Kidney epithelial cell (primary cell): Measurements from ENCODE around the gene ZC3H14. TPM values are rescaled to one million over a fixed set of nuclear protein-coding genes. Genes with fewer than 3 reads are reported as not detected.

Source experiments
- DNase-seq: peaks from one replicate; pipeline ENCODE4 v3.0.0-alpha.2; 2010; ENCODE audit warnings: low read depth
- H3K27me3 ChIP-seq: 2 replicates; pipeline ENCODE4 v1.6.0; 2011; ENCODE audit warnings: low read length; ENCODE audit not compliant: control insufficient read depth, insufficient read depth
- H3K36me3 ChIP-seq: 2 replicates; pipeline ENCODE4 v1.5.1; 2011; ENCODE audit warnings: low read length; ENCODE audit not compliant: control insufficient read depth, insufficient read depth
- H3K4me3 ChIP-seq: 2 replicates; pipeline ENCODE4 v1.5.1; 2011; ENCODE audit warnings: low read depth, mild to moderate bottlenecking, control low read depth, low read length
- total RNA-seq: library from RNA; depleted of rRNA; stranded (reverse); fragments of >200 nt; gene quantifications from 2 replicates; pipeline ENCODE4 v1.2.3, GENCODE V29; 2015
- TF ChIP-seq, protein P1 (sequence below): IDR thresholded peaks from 2 replicates; pipeline ENCODE4 v1.5.1; 2011; ENCODE audit warnings: mild to moderate bottlenecking, moderate library complexity, low read length, control low read depth, inconsistent platforms; ENCODE audit not compliant: insufficient read depth, poor library complexity, severe bottlenecking

Gene ZC3H14
- total RNA-seq, 1 donor from 2014 or later: 59.9 TPM

DNA sequence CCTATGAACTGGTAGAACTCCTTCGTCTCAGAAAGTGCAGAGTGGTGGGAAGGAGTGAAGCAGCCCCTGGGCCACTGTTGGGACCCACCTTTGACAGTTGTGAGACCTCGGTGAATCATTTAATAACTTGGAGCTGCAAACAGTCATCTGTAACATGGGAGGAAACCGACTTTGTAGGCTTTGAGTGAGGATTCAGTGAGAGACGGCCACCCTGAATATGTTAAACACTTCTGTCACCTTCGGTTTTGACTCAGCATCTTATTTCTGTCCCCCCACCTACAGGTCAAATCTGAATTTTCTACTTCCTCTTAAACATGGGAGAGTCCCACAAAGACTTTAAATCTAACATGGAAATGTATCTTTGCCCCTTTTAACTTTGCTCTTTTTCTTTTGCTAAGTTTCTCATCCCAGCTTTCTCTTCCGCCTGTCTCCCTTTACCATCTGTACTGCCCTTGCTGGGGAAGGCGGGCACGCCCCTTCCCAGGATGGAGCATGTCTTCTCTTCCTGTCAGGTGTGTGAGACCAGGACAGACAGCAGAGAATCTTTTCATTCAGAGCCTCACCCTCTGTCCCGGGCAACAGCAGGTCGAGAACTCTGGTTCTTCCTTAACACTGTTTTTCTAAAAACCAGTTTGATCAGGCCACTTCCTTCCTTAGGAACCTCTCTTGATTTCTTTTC lies 37.1 kb downstream of the ZC3H14 start:
- DNase-seq: no peak
- TF ChIP-seq, protein P1, sequence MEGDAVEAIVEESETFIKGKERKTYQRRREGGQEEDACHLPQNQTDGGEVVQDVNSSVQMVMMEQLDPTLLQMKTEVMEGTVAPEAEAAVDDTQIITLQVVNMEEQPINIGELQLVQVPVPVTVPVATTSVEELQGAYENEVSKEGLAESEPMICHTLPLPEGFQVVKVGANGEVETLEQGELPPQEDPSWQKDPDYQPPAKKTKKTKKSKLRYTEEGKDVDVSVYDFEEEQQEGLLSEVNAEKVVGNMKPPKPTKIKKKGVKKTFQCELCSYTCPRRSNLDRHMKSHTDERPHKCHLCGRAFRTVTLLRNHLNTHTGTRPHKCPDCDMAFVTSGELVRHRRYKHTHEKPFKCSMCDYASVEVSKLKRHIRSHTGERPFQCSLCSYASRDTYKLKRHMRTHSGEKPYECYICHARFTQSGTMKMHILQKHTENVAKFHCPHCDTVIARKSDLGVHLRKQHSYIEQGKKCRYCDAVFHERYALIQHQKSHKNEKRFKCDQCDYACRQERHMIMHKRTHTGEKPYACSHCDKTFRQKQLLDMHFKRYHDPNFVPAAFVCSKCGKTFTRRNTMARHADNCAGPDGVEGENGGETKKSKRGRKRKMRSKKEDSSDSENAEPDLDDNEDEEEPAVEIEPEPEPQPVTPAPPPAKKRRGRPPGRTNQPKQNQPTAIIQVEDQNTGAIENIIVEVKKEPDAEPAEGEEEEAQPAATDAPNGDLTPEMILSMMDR: no peak
- Histone ChIP-seq H3K36me3 (no peaks in the 10 kb centered on the region), H3K27me3 (no peaks in the 10 kb centered on the region), H3K4me3 (no peak overlapping the region)

DNA sequence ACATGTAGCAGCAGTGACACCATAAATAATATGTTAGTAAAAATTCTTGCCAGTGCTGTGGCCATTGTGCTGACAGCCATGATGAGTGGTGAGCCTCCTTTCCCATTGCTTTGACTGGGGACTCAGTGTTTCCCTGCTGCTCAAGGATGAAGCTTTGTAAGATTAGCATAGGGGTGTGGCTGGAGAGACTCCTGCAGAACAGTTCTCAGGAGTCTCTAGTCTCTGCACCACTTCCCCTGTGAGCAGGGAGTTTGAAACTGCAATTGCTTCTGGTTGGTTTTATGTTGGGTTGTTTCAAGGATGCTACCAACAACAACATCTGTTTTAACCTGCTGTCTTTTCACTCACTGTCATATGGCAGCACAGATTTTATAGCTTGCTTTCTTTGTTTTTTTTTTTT lies 41.4 kb downstream of the ZC3H14 start:
- Histone ChIP-seq H3K36me3 (no peaks in the 10 kb centered on the region), H3K27me3 (no peaks in the 10 kb centered on the region), H3K4me3 (no peak overlapping the region)
- no peak for DNase-seq
- TF ChIP-seq, protein P1: no peak

DNA sequence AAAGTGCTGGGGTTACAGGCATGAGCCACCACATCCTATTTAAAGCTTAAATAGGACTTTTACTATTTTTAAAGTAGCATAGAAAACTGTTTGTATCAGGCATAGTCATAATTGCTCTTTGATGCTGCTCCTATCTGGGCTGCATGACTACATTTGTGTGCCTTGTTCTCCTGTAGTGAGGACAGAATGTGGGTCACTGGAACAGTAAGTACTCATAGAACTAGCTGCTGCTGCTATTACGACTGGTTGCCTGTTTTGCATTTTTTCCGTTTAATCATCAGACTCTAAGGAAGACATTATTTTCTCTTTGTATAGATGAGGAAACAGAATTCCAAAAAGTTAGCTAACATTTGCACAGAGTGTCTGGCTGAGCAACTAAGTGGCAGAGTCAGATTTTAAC lies 42.8 kb downstream of the ZC3H14 start:
- H3K36me3 ChIP-seq: no peaks in the 10 kb centered on the region

DNA sequence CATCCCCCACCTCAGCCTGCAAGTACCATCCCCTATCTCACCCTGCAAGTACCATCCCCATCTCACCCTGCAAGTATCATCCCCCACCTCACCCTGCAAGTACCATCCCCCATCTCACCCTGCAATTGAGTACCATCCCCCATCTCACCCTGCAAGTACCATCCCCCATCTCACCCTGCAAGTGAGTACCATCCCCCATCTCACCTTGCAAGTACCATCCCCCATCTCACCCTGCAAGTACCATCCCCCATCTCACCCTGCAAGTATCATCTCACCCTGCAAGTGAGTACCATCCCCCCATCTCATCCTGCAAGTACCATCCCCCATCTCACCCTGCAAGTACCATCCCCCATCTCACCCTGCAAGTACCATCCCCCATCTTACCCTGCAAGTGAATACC lies 45.0 kb downstream of the ZC3H14 start:
- DNase-seq: no peak
- no peaks in the 10 kb centered on the region for H3K36me3 ChIP-seq
- no peak overlapping the region for H3K4me3 ChIP-seq

More for the DNA sequence above, 42.8 kb downstream of the ZC3H14 start:
- no peak for DNase-seq
- TF ChIP-seq, protein P1: no peak
- no peaks in the 10 kb centered on the region for H3K27me3 ChIP-seq
- H3K4me3 ChIP-seq: no peak overlapping the region

DNA sequence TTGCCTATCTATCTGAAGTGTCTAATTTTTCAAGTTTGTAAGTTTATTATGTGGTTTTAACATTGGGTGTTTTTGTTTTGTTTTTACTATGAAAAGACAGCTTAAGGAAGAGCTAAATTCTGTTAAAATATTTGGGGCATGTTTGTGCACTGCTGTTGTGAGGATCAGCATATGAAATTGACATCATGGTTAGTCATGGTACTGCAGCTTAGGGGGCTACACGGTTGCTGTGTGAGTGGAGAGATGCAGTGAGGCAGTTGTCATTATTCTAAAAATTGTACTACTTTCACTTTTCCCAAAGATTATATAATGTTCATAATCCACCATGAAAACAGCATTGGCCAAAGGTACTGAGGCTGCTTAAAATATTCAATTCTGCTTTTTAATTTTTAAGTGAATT lies 49.0 kb downstream of the ZC3H14 start:
- Histone ChIP-seq H3K4me3 (no peak overlapping the region), H3K36me3 (no peaks in the 10 kb centered on the region), H3K27me3 (no peaks in the 10 kb centered on the region)
- no peak for DNase-seq
- TF ChIP-seq, protein P1: no peak

More for the DNA sequence above, 45.0 kb downstream of the ZC3H14 start:
- no peaks in the 10 kb centered on the region for H3K27me3 ChIP-seq
- TF ChIP-seq, protein P1: no peak

DNA sequence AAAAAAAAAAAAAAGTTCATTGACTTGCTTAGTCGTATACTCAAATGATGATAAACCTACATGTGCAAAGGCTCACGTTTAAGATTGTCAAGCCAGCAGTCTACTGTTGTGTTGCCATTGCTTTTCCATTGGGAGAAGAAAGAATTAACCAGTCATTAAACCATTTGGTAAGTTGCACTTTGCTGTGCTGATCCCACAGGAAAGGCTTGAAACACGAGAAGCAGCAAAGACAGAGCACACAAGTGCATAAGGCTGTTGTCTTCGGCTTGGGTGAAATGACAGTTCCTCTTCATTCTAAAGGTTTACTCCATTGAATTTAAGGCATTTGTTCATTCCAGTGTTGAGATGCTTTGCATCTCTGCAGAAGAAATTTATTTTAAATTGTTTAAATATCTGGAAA lies 50.1 kb downstream of the ZC3H14 start:
- DNase-seq: no peak
- Histone ChIP-seq H3K4me3 (no peak overlapping the region), H3K36me3 (no peaks in the 10 kb centered on the region), H3K27me3 (no peaks in the 10 kb centered on the region)
- TF ChIP-seq, protein P1: no peak
